HEK293 (cell line): Measurements from ENCODE around the gene UBXN11.

Source experiments
- CTCF ChIA-PET: fragments of 350-600 bp; formaldehyde crosslinking; extraction: SDS; loops from one replicate; lab custom pipeline; 2021; ENCODE audit warnings: antibody characterized with exemption; lab: Yijun Ruan, JAX
- POLR2A ChIA-PET: fragments of 300-600 bp; formaldehyde crosslinking; extraction: SDS; loops from one replicate; lab custom pipeline; 2020; ENCODE audit warnings: antibody characterized with exemption, inconsistent platforms; lab: Yijun Ruan, JAX
- H3K27ac ChIP-seq: fragments of 200-500 bp; sonication (Bioruptor generic); 2 replicates; pipeline ENCODE4 v1.5.1; 2014; ENCODE audit warnings: low read depth, low read length, control low read depth, inconsistent platforms; ENCODE audit errors: extremely low read depth
- H3K36me3 ChIP-seq, 2 experiments: fragments of 200-500 bp in 1 of 2; sonication (Bioruptor generic) in 1 of 2; 1 replicate in 1 of 2; 2 replicates in 1 of 2; pipeline ENCODE4 v1.5.1; 2014 to 2017; ENCODE audit warnings: inconsistent platforms in 2 of 2, low read length in 2 of 2; ENCODE audit not compliant: control insufficient read depth in 2 of 2, insufficient read depth in 1 of 2
- H3K4me1 ChIP-seq: fragments of 200-500 bp; sonication (Bioruptor generic); 2 replicates; pipeline ENCODE4 v1.5.1; 2014; ENCODE audit warnings: mild to moderate bottlenecking, low read length, inconsistent platforms; ENCODE audit not compliant: control insufficient read depth, insufficient read depth
- H3K4me3 ChIP-seq: 2 replicates; pipeline ENCODE4 v1.5.1; 2011; ENCODE audit warnings: low read depth, mild to moderate bottlenecking, control low read depth, low read length, moderate library complexity
- H3K9me3 ChIP-seq: fragments of 200-500 bp; sonication (Bioruptor generic); 2 replicates; pipeline ENCODE4 v1.5.1; 2014; ENCODE audit warnings: low read depth, low read length, inconsistent platforms; ENCODE audit not compliant: control insufficient read depth, insufficient read depth
- EGR2 ChIP-seq: fragments of 450-650 bp; formaldehyde crosslinking; IDR thresholded peaks from 2 replicates; pipeline ENCODE4 v1.5.1; 2016; ENCODE audit warnings: low read depth, missing biosample characterization, missing genetic modification characterization
- GLI4 ChIP-seq: fragments of 450-650 bp; formaldehyde crosslinking; IDR thresholded peaks from 2 replicates; pipeline ENCODE4 v1.5.1; 2016; ENCODE audit warnings: missing biosample characterization, missing genetic modification characterization
- KLF1 ChIP-seq: fragments of 450-650 bp; formaldehyde crosslinking; IDR thresholded peaks from 2 replicates; pipeline ENCODE4 v1.5.1; 2016; ENCODE audit warnings: missing biosample characterization, missing genetic modification characterization
- KLF10 ChIP-seq: fragments of 450-650 bp; IDR thresholded peaks from 2 replicates; pipeline ENCODE4 v1.5.1; 2018; ENCODE audit warnings: missing biosample characterization, mild to moderate bottlenecking, missing genetic modification characterization
- KLF9 ChIP-seq: fragments of 450-650 bp; formaldehyde crosslinking; IDR thresholded peaks from 2 replicates; pipeline ENCODE4 v1.5.1; 2016; ENCODE audit warnings: missing biosample characterization, missing genetic modification characterization, low read depth
- SP2 ChIP-seq: fragments of 450-650 bp; formaldehyde crosslinking; IDR thresholded peaks from 2 replicates; pipeline ENCODE4 v1.5.1; 2016; ENCODE audit warnings: missing biosample characterization, missing genetic modification characterization
- SP7 ChIP-seq: fragments of 450-650 bp; formaldehyde crosslinking; IDR thresholded peaks from 2 replicates; pipeline ENCODE4 v1.5.1; 2016; ENCODE audit warnings: missing biosample characterization, missing genetic modification characterization
- ZFHX2 ChIP-seq: fragments of 450-650 bp; formaldehyde crosslinking; conservative IDR thresholded peaks from 2 replicates; pipeline ENCODE4 v1.5.1; 2016; ENCODE audit warnings: missing biosample characterization, missing genetic modification characterization
- ZIC2 ChIP-seq: fragments of 450-650 bp; formaldehyde crosslinking; IDR thresholded peaks from 2 replicates; pipeline ENCODE4 v1.5.1; 2016; ENCODE audit warnings: missing biosample characterization, missing genetic modification characterization
- ZNF138 ChIP-seq: fragments of 450-650 bp; formaldehyde crosslinking; IDR thresholded peaks from 2 replicates; pipeline ENCODE4 v1.5.1; 2016; ENCODE audit warnings: missing biosample characterization, missing genetic modification characterization, borderline replicate concordance
- ZNF2 ChIP-seq: fragments of 450-650 bp; formaldehyde crosslinking; IDR thresholded peaks from 2 replicates; pipeline ENCODE4 v1.5.1; 2016; ENCODE audit warnings: missing biosample characterization, missing genetic modification characterization
- ZNF302 ChIP-seq: fragments of 450-650 bp; formaldehyde crosslinking; IDR thresholded peaks from 2 replicates; pipeline ENCODE4 v1.5.1; 2016; ENCODE audit warnings: missing biosample characterization, missing genetic modification characterization, low read depth
- ZNF335 ChIP-seq: fragments of 450-650 bp; formaldehyde crosslinking; conservative IDR thresholded peaks from 2 replicates; pipeline ENCODE4 v1.5.1; 2016; ENCODE audit warnings: missing biosample characterization, missing genetic modification characterization
- ZNF433 ChIP-seq: fragments of 450-650 bp; formaldehyde crosslinking; IDR thresholded peaks from 2 replicates; pipeline ENCODE4 v1.5.1; 2016; ENCODE audit warnings: missing biosample characterization, missing genetic modification characterization, low read depth
- ZNF548 ChIP-seq: fragments of 450-650 bp; formaldehyde crosslinking; IDR thresholded peaks from 2 replicates; pipeline ENCODE4 v1.5.1; 2016; ENCODE audit warnings: missing biosample characterization, missing genetic modification characterization
- ZNF549 ChIP-seq: fragments of 450-650 bp; IDR thresholded peaks from 2 replicates; pipeline ENCODE4 v1.5.1; 2018; ENCODE audit warnings: missing biosample characterization, missing genetic modification characterization, mild to moderate bottlenecking, inconsistent platforms, moderate library complexity
- ZNF596 ChIP-seq: fragments of 450-650 bp; IDR thresholded peaks from 2 replicates; pipeline ENCODE4 v1.5.0; 2018; ENCODE audit warnings: missing biosample characterization, mild to moderate bottlenecking, missing genetic modification characterization, moderate library complexity
- ZNF600 ChIP-seq: fragments of 450-650 bp; formaldehyde crosslinking; IDR thresholded peaks from 2 replicates; pipeline ENCODE4 v1.5.1; 2016; ENCODE audit warnings: missing biosample characterization, missing genetic modification characterization
- ZNF777 ChIP-seq: fragments of 450-650 bp; formaldehyde crosslinking; IDR thresholded peaks from 2 replicates; pipeline ENCODE4 v1.5.1; 2017; ENCODE audit warnings: missing biosample characterization, missing genetic modification characterization, borderline replicate concordance
- ZNF830 ChIP-seq: fragments of 450-650 bp; IDR thresholded peaks from 2 replicates; pipeline ENCODE4 v1.5.0; 2018; ENCODE audit warnings: missing biosample characterization, missing genetic modification characterization, low read depth, mild to moderate bottlenecking, moderate library complexity
- TF ChIP-seq, protein P1 (sequence below): fragments of 450-650 bp; formaldehyde crosslinking; IDR thresholded peaks from 2 replicates; pipeline ENCODE4 v1.5.1; 2016; ENCODE audit warnings: missing biosample characterization, missing genetic modification characterization
- TF ChIP-seq, protein P2 (sequence below): fragments of 450-650 bp; formaldehyde crosslinking; IDR thresholded peaks from 2 replicates; pipeline ENCODE4 v1.5.1; 2016; ENCODE audit warnings: missing biosample characterization, missing genetic modification characterization
- TF ChIP-seq, protein P3 (sequence below): fragments of 450-650 bp; formaldehyde crosslinking; IDR thresholded peaks from 2 replicates; pipeline ENCODE4 v1.5.1; 2016; ENCODE audit warnings: missing biosample characterization, missing genetic modification characterization, low read depth
- TF ChIP-seq, protein P4 (sequence below): fragments of 450-650 bp; formaldehyde crosslinking; IDR thresholded peaks from 2 replicates; pipeline ENCODE4 v1.5.1; 2016; ENCODE audit warnings: missing biosample characterization, missing genetic modification characterization

The UBXN11 gene

DNA sequence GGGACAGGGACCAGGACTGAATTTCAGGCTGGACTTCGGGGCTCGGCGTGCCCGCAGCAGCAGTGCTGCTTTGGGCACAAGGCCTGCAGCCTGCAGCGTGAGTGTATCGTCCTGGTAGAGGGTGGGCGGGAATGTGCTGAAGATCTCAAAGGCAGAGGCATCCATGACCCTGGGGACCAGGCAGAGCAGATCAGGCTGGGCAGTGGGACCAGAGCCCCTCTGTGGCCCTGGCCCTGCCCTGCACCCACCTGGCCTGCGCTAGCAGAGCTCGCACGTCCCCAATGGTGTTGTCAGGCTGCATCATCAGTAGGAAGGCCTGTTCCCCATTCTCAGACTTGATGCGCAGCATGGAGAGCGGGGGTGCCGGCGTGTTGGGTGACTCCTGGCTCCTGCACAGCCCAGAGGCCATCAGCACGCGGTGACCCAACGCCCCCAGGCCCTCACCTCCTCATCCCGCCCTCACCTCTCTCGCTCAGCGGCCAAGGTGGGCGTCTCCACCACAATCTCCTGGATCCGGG, 24.0 kb downstream of the UBXN11 start:
- 0 out of 2 replicates have a peak, but pooled peaks cover 3% of the 10 kb centered on the region for H3K4me1 ChIP-seq
- H3K27ac ChIP-seq: no peak overlapping the region
- ChIA-PET POLR2A (no interaction called here), CTCF (interaction anchor here (0.9 to 10.2 kb wide), 3 partner anchors 36 to 135 kb away, joined by 4 to 203 read pairs (median 30); partner anchors contain the start of gene CD52)
- H3K36me3 ChIP-seq: peaks cover 0 to 41% of the 10 kb centered on the region in 2 experiments; a peak in 1 of 3 replicates
- no peak overlapping the region for H3K4me3 ChIP-seq
- peak; percentile 24; the same call in 1 of the 2 replicates for TF ChIP-seq ZNF600 (tag by site-specific recombination)
- TF ChIP-seq, protein P1, sequence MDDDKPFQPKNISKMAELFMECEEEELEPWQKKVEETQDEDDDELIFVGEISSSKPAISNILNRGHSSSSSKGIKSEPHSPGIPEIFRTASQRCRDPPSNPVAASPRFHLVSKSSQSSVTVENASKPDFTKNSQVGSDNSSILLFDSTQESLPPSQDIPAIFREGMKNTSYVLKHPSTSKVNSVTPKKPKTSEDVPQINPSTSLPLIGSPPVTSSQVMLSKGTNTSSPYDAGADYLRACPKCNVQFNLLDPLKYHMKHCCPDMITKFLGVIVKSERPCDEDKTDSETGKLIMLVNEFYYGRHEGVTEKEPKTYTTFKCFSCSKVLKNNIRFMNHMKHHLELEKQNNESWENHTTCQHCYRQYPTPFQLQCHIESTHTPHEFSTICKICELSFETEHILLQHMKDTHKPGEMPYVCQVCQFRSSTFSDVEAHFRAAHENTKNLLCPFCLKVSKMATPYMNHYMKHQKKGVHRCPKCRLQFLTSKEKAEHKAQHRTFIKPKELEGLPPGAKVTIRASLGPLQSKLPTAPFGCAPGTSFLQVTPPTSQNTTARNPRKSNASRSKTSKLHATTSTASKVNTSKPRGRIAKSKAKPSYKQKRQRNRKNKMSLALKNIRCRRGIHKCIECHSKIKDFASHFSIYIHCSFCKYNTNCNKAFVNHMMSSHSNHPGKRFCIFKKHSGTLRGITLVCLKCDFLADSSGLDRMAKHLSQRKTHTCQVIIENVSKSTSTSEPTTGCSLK: no peak
- TF ChIP-seq, protein P2, sequence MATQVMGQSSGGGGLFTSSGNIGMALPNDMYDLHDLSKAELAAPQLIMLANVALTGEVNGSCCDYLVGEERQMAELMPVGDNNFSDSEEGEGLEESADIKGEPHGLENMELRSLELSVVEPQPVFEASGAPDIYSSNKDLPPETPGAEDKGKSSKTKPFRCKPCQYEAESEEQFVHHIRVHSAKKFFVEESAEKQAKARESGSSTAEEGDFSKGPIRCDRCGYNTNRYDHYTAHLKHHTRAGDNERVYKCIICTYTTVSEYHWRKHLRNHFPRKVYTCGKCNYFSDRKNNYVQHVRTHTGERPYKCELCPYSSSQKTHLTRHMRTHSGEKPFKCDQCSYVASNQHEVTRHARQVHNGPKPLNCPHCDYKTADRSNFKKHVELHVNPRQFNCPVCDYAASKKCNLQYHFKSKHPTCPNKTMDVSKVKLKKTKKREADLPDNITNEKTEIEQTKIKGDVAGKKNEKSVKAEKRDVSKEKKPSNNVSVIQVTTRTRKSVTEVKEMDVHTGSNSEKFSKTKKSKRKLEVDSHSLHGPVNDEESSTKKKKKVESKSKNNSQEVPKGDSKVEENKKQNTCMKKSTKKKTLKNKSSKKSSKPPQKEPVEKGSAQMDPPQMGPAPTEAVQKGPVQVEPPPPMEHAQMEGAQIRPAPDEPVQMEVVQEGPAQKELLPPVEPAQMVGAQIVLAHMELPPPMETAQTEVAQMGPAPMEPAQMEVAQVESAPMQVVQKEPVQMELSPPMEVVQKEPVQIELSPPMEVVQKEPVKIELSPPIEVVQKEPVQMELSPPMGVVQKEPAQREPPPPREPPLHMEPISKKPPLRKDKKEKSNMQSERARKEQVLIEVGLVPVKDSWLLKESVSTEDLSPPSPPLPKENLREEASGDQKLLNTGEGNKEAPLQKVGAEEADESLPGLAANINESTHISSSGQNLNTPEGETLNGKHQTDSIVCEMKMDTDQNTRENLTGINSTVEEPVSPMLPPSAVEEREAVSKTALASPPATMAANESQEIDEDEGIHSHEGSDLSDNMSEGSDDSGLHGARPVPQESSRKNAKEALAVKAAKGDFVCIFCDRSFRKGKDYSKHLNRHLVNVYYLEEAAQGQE: no peak
- TF ChIP-seq ZFHX2 (tag by site-specific recombination): peak; percentile 50; the same call in 1 of the 2 replicates
- no peak for TF ChIP-seq GLI4 (tag by site-specific recombination)
- TF ChIP-seq ZNF433 (tag by site-specific recombination): no peak
- TF ChIP-seq SP2 (tag by site-specific recombination): peak; percentile 39; the same call in 1 of the 2 replicates
- TF ChIP-seq, protein P3, sequence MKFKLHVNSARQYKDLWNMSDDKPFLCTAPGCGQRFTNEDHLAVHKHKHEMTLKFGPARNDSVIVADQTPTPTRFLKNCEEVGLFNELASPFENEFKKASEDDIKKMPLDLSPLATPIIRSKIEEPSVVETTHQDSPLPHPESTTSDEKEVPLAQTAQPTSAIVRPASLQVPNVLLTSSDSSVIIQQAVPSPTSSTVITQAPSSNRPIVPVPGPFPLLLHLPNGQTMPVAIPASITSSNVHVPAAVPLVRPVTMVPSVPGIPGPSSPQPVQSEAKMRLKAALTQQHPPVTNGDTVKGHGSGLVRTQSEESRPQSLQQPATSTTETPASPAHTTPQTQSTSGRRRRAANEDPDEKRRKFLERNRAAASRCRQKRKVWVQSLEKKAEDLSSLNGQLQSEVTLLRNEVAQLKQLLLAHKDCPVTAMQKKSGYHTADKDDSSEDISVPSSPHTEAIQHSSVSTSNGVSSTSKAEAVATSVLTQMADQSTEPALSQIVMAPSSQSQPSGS: no peak
- TF ChIP-seq EGR2 (tag by site-specific recombination): peak; percentile 62
- no peak for TF ChIP-seq ZNF335 (tag by site-specific recombination)
- no peak for TF ChIP-seq ZNF777
- TF ChIP-seq, protein P4, sequence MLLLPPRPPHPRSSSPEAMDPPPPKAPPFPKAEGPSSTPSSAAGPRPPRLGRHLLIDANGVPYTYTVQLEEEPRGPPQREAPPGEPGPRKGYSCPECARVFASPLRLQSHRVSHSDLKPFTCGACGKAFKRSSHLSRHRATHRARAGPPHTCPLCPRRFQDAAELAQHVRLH: no peak
- H3K9me3 ChIP-seq: no peaks in the 10 kb centered on the region

DNA sequence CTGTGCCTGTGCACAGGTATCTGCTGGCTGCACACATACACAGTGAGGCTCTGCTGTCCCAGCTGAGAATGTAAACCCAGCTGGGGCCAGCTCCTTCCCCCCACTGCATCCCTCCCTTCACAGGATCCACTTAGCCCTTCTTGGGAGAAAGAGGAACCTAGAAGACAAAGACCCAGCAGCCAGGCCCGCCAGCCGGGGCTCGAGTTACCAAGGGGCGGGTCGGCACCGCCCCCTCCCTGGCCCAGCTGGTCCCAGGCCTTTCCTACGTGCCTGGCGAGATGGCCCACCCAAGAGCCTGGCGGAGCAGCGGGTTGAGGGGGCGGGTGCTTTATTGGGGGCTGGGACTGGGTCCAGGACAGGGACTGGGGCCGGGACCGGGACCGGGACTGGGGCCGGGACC, 24.5 kb downstream of the UBXN11 start:
- ChIA-PET POLR2A (no interaction called here), CTCF (interaction anchor here (1.3 to 3.6 kb wide), 4 partner anchors 29 to 135 kb away, joined by 3 to 30 read pairs (median 15); no protein-coding TSS in a partner anchor)
- Histone ChIP-seq H3K9me3 (no peaks in the 10 kb centered on the region), H3K36me3 (peaks cover 2 to 46% of the 10 kb centered on the region in 2 experiments; a peak in 1 of 3 replicates)
- TF ChIP-seq SP7 (tag by site-specific recombination) (peak; percentile 66), ZNF548 (tag by site-specific recombination) (no peak), KLF1 (tag by site-specific recombination) (peak; percentile 42; the same call in 1 of the 2 replicates), EGR2 (tag by site-specific recombination) (0 out of 2 replicates have a peak, but pooled peaks have one; percentile 20), ZNF2 (no peak), KLF9 (tag by site-specific recombination) (peak; percentile 82), ZNF830 (tag by site-specific recombination) (no peak), ZNF302 (tag by site-specific recombination) (no peak), KLF10 (tag by site-specific recombination) (peak; percentile 66), ZNF596 (tag by site-specific recombination) (no peak), ZNF138 (tag by site-specific recombination) (no peak), ZNF549 (no peak), ZIC2 (tag by site-specific recombination) (no peak), SP2 (tag by site-specific recombination) (peak; percentile 77), ZFHX2 (tag by site-specific recombination) (peak; percentile 21; the same call in 1 of the 2 replicates)
- TF ChIP-seq, all 188 proteins: peak for 7
- H3K4me3 ChIP-seq: no peak overlapping the region
- H3K4me1 ChIP-seq: 0 out of 2 replicates have a peak, but pooled peaks cover 3% of the 10 kb centered on the region
- H3K27ac ChIP-seq: no peak overlapping the region
